B cell (primary cell): ENCODE measurements around the gene ZNF410.

Experiments used
- EZH2 ChIP-seq: IDR thresholded peaks from 2 replicates; pipeline ENCODE4 v1.6.1; 2012; ENCODE audit warnings: borderline replicate concordance, low read depth, mild to moderate bottlenecking, moderate library complexity, low read length; ENCODE audit not compliant: insufficient read depth, poor library complexity, severe bottlenecking
- TF ChIP-seq, protein P1 (sequence below): fragments of 200-600 bp; IDR thresholded peaks from one replicate; pipeline ENCODE4 v1.8.0; 2022; ENCODE audit warnings: antibody characterized with exemption, mild to moderate bottlenecking

DNA sequence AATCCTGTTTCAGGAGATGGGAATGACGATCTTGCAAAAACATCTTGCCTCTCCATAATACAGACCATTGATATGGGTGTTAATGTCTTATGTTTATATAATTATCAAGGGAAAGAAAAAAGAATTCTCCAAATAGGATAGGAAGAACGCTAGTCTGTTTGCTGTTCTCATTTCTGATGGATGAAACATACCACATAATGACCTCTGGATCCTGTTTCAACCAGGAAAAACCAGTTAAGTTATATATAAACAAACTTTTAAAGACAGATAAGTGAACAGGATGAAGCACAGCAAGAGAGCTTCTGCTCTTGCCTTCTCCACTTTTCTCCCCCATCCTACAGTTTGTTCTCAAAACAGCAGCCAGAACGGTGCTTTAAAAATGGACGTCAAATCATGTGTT is 91.2 kb downstream of the ZNF410 start:
- TF ChIP-seq, protein P1, sequence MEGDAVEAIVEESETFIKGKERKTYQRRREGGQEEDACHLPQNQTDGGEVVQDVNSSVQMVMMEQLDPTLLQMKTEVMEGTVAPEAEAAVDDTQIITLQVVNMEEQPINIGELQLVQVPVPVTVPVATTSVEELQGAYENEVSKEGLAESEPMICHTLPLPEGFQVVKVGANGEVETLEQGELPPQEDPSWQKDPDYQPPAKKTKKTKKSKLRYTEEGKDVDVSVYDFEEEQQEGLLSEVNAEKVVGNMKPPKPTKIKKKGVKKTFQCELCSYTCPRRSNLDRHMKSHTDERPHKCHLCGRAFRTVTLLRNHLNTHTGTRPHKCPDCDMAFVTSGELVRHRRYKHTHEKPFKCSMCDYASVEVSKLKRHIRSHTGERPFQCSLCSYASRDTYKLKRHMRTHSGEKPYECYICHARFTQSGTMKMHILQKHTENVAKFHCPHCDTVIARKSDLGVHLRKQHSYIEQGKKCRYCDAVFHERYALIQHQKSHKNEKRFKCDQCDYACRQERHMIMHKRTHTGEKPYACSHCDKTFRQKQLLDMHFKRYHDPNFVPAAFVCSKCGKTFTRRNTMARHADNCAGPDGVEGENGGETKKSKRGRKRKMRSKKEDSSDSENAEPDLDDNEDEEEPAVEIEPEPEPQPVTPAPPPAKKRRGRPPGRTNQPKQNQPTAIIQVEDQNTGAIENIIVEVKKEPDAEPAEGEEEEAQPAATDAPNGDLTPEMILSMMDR = no peak
- no peak for TF ChIP-seq EZH2
